GM12864 (cell line): ENCODE measurements around the gene SCFD2.

Experiments
- DNase-seq: peaks from one replicate; pipeline ENCODE4 v3.0.0-alpha.2; 2011; ENCODE audit warnings: low read depth
- H3K4me3 ChIP-seq: 2 replicates; pipeline ENCODE4 v1.5.1; 2011; ENCODE audit warnings: mild to moderate bottlenecking, low read depth, low read length, control low read depth
- TF ChIP-seq, protein P1 (sequence below): IDR thresholded peaks from 2 replicates; pipeline ENCODE4 v1.5.1; 2011; ENCODE audit warnings: low read depth, mild to moderate bottlenecking, moderate library complexity, low read length, control low read depth, inconsistent platforms; ENCODE audit errors: missing control alignments

SCFD2 gene

DNA sequence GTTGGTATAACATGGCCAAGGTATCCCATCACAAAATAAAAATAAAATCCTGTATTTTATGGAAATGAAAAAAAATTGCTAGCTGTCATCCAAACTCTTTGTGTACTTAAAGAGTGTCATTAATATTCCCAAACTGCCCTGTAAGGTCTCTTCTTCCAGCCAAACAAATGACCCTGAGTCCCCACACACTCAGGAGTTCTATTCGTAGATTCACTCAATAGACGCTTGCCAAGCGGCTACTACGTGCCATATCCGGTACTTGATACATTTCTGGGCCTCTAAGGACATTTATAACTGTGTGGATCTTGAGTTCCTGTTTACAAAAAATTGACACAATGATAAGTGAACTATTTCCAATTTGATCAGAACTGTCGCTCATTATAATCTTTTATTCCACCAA, 245.1 kb downstream of the SCFD2 start:
- TF ChIP-seq, protein P1, sequence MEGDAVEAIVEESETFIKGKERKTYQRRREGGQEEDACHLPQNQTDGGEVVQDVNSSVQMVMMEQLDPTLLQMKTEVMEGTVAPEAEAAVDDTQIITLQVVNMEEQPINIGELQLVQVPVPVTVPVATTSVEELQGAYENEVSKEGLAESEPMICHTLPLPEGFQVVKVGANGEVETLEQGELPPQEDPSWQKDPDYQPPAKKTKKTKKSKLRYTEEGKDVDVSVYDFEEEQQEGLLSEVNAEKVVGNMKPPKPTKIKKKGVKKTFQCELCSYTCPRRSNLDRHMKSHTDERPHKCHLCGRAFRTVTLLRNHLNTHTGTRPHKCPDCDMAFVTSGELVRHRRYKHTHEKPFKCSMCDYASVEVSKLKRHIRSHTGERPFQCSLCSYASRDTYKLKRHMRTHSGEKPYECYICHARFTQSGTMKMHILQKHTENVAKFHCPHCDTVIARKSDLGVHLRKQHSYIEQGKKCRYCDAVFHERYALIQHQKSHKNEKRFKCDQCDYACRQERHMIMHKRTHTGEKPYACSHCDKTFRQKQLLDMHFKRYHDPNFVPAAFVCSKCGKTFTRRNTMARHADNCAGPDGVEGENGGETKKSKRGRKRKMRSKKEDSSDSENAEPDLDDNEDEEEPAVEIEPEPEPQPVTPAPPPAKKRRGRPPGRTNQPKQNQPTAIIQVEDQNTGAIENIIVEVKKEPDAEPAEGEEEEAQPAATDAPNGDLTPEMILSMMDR: no peak
- DNase-seq: no peak
- H3K4me3 ChIP-seq: no peak overlapping the region

DNA sequence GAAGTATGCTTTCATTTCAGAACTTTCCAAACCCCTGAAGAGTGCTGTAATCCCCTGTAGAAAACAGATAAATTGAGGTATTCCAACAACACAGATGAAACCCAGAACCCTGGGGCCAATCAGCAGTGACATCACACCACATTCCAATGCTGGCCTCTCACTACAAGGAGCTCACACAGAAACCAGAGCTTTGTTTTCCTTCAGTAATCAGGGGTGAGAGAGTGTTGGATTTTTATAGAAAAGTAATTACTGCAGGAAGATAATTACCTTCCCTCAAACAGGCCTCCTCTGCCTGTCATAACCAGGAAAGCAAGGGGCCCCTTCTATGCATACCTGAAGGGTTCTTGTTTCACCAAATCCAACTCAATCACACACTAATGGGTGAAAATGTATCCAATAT, 246.2 kb downstream of the SCFD2 start:
- DNase-seq: no peak

DNA sequence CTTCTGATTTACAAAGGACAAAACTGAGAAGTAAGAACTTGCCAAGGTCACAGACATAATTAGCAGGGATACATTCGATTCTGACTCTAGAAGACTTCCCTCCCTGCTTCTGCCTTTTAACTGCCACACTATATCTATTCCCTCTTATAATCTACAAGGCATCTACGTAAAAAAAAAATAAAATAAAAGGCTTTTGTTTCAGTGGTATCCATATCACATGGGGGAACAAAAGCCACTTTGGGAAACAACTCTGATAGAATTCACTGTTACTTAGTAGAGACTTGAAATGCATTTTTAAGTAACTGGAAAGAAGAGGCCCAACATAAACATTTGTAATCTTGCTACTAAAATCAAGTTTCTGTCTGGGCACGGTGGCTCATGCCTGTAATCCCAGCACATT, 247.2 kb downstream of the SCFD2 start:
- TF ChIP-seq, protein P1: no peak
- DNase-seq: no peak
- H3K4me3 ChIP-seq: no peak overlapping the region

More for the DNA sequence above, 246.2 kb downstream of the SCFD2 start:
- H3K4me3 ChIP-seq: no peak overlapping the region
- TF ChIP-seq, protein P1: no peak

DNA sequence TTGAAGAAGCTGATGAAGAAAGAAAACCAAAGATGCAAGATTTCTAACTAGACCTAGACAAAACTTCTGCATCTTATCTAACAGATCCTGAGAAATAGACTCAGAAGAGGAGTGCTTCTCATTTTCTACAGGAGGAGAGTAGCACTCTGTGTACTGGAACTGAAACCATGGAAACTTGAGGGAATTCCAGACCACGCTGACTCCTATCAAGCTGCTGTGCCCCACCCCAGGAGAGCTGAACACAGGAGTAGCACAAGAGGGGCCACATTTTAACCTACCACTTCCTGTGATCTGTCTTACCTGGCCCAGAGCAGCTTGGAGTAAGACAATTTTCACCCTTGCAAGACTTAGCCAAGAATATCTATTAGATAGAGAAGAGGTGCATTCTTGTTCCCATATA, 248.9 kb downstream of the SCFD2 start:
- TF ChIP-seq, protein P1: no peak
- H3K4me3 ChIP-seq: no peak overlapping the region
- DNase-seq: no peak

DNA sequence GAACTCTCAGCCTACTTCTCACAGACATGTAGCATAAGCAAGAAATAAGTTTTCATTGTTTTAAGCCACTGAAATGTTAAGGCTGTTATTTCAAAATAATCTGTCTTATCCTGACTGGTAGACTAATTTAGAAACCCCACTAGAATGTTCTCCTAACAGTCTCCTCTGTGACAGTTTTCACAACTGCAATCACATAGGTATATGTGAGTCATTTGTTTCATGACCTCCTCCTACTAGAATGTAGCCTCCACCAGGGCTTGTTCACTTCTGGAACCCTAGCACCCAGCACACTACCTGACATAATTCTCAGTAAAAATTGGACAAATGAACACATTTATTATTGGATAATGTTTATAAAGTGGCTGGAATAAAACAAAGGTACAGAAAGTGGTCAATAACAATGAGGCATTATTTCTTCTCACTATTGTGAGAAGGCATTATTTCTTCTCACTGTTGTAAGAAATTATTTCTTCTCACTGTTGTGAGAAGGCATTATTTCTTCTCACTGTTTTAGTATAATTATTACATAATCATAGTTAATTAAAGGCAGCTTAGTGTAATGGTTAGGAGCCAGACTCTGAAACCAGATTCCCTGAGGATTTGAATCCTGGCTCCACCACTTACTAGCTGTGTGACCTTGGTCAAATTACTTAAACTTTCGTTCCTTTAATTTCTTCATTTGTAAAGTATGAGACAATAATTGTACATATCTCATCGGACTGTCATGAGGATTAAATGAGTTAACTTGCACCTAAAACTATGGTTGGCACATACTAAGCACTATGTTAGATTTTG, 252.2 kb downstream of the SCFD2 start:
- TF ChIP-seq, protein P1: no peak

DNA sequence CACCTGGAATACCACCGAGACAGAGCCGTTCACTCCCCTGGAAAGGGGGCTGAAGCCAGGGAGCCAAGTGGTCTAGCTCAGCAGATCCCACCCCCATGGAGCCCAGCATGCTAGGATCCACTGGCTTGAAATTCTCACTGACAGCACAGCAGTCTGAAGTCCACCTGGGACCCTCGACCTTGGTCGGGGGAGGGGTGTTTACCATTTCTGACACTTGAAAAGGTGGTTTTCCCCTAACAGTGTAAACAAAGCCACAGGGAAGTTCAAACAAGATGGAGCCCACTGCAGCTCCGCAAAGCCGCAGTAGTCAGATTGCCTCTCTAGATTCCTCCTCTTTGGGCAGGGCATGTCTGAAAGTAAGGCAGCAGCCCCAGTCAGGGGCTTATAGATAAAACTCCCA, 260.5 kb downstream of the SCFD2 start:
- no peak for DNase-seq
- no peak overlapping the region for H3K4me3 ChIP-seq
- TF ChIP-seq, protein P1: no peak

More for the DNA sequence above, 252.2 kb downstream of the SCFD2 start:
- no peak for DNase-seq
- H3K4me3 ChIP-seq: no peak overlapping the region

DNA sequence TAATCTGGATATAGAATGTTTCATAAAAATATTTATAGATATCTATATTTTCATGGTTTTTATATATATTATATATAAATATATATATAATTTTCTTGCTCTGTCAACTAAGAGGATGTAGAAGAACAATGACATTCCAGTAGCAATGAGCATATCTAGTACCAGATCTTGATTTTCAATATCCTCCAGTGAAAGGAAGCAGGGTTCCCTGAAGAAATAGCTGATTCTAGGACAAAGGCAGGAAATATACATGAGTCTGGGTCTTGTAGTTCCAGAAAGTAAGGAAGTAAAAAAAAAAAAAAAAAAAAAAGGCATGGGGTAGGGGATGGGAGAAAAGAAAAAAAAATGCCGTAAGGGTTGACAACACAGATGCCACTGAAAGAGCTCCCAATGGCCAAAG, 262.4 kb downstream of the SCFD2 start:
- H3K4me3 ChIP-seq: no peak overlapping the region
- DNase-seq: no peak
- TF ChIP-seq, protein P1: no peak
